ENCODE results near the gene LYAR. TPM values are rescaled to one million over a fixed set of nuclear protein-coding genes. Genes with fewer than 3 reads are reported as not detected.

LYAR gene
- total and polyA plus RNA-seq, 2 donors (not counting 3 experiments of a cell fraction or from before 2014, with no cell fraction given) = 4.2 to 24.6 TPM

- Histone ChIP-seq H3K9ac (replicated peaks; ENCODE audit: extremely low read depth, insufficient read depth, low read length) (no peak overlapping the region), H2AFZ (ENCODE audit: low read depth, low read length) (no peak overlapping the region), H3K4me3 (replicated peaks in 1 of 3; ENCODE audit: insufficient read depth in 1 of 3, low read depth in 1 of 3, low read length in 3 of 3) (no peak overlapping the region), H3K4me2 (ENCODE audit: insufficient read depth, low read length) (no peak overlapping the region), H3K9me1 (replicated peaks; ENCODE audit: control insufficient read depth, extremely low read depth, insufficient read depth, low read length) (no peaks in the 10 kb centered on the region), H3K4me1 (ENCODE audit: control insufficient read depth, extremely low read depth, insufficient read depth, low read length) (no peaks in the 10 kb centered on the region), H3K27me3 (ENCODE audit: control insufficient read depth in 2 of 2, insufficient read depth in 2 of 2, low read length in 2 of 2) (no peaks in the 10 kb centered on the region), H3K79me2 (ENCODE audit: control insufficient read depth, insufficient read depth, low read length) (no peaks in the 10 kb centered on the region), H4K20me1 (replicated peaks; ENCODE audit: control insufficient read depth, extremely low read depth, insufficient read depth, low read length) (no peaks in the 10 kb centered on the region), H3K9me3 (replicated peaks; ENCODE audit: control insufficient read depth, insufficient read depth, low read length) (no peaks in the 10 kb centered on the region), H3K27ac (ENCODE audit: insufficient read depth, low read depth, low read length) (no peak overlapping the region), H3K36me3 (ENCODE audit: control insufficient read depth in 2 of 2, extremely low read depth in 1 of 2, insufficient read depth in 2 of 2, low read length in 2 of 2) (peaks cover 0 to 29% of the 10 kb centered on the region in 2 experiments)
- FAIRE-seq = no peak
- ChIA-PET CTCF (interaction anchor here (1.1 kb wide), 1 partner anchor 51 kb away, joined by 3 read pairs; no protein-coding TSS in a partner anchor), POLR2A (no interaction called here)
- intact Hi-C loops (cut with micrococcal nuclease) = no loop called here
- BruUV-seq (replicated peaks) = no TSS peak
- no peak for DNase-seq (ENCODE audit: low read depth, low spot score)
- dilution Hi-C loops (cut with MboI; ENCODE audit: extremely low pct_ligation_motif_present, low sequenced_read_pairs) = no loop called here
- TF ChIP-seq EZH2 (IDR thresholded peaks at IDR 0.05; ENCODE audit: borderline replicate concordance, low read depth, low read length, severe bottlenecking) = no peak
- no peak for TF ChIP-seq CTCF (IDR thresholded peaks at IDR 0.05; ENCODE audit: extremely low read depth in 1 of 2, insufficient read depth in 1 of 2, low read depth in 1 of 2, low read length in 2 of 2)
- TF ChIP-seq MAX (IDR thresholded peaks at IDR 0.05; ENCODE audit: insufficient read depth, insufficient read length) = no peak
- TF ChIP-seq MYC (IDR thresholded peaks at IDR 0.05; ENCODE audit: low read depth, low read length) = no peak
- no peak for TF ChIP-seq POLR2A (IDR thresholded peaks at IDR 0.05; ENCODE audit: low read depth, low read length)
- TF ChIP-seq FOS (IDR thresholded peaks at IDR 0.05; ENCODE audit: borderline replicate concordance, insufficient read depth, low read length) = no peak
- TF ChIP-seq JUN (IDR thresholded peaks at IDR 0.05; ENCODE audit: borderline replicate concordance, insufficient read depth, insufficient read length, low read depth) = no peak
- TF ChIP-seq GATA2 (IDR thresholded peaks at IDR 0.05; ENCODE audit: insufficient read depth, insufficient read length, low read depth, low read length) = no peak
- no peak for TF ChIP-seq POLR2AphosphoS5 (IDR thresholded peaks at IDR 0.05; ENCODE audit: insufficient read depth, low read depth, low read length)
These were observed 21.2 kb upstream of the LYAR start for GRCh38 chr4:4311193-4311592.
